HK-2 (cell line): ENCODE results near the gene PTPRS.

Source experiments
- DNase-seq: peaks from one replicate; pipeline ENCODE4 v3.0.0-alpha.2; 2018; ENCODE audit not compliant: unreplicated experiment

Gene PTPRS

GRCh38 chr19:5355076-5355475 lies 14.5 kb upstream of the PTPRS start:
- peak; percentile 20 for DNase-seq

- peak; percentile 31 for DNase-seq
Observed at GRCh38 chr19:5354403-5354802, 13.8 kb upstream of the PTPRS start.

- DNase-seq = no peak
Observed at GRCh38 chr19:5352229-5352763, 11.7 kb upstream of the PTPRS start.

- DNase-seq = no peak
Observed at GRCh38 chr19:5351731-5352228, 11.2 kb upstream of the PTPRS start.

GRCh38 chr19:5349041-5349440 lies 8.4 kb upstream of the PTPRS start:
- no peak for DNase-seq

- peak; percentile 48 for DNase-seq
Observed at GRCh38 chr19:5345895-5346386, 5.3 kb upstream of the PTPRS start.

- DNase-seq = no peak
Observed at GRCh38 chr19:5343848-5344247, 3.2 kb upstream of the PTPRS start.

GRCh38 chr19:5342573-5343201 lies 2.1 kb upstream of the PTPRS start:
- DNase-seq = no peak

- DNase-seq = no peak
Observed at GRCh38 chr19:5341981-5342380, 1.4 kb upstream of the PTPRS start.

GRCh38 chr19:5341448-5341820 lies 822 bp upstream of the PTPRS start:
- DNase-seq = no peak

- DNase-seq = no peak
Observed at GRCh38 chr19:5339950-5340636, 519 bp downstream of the PTPRS start.

- no peak for DNase-seq
Observed at GRCh38 chr19:5339198-5339949, 1.2 kb downstream of the PTPRS start.

GRCh38 chr19:5338656-5339197 lies 1.9 kb downstream of the PTPRS start:
- no peak for DNase-seq

- no peak for DNase-seq
Observed at GRCh38 chr19:5337708-5338655, 2.6 kb downstream of the PTPRS start.

GRCh38 chr19:5337126-5337525 lies 3.5 kb downstream of the PTPRS start:
- DNase-seq = no peak

GRCh38 chr19:5336195-5336965 lies 4.2 kb downstream of the PTPRS start:
- DNase-seq = no peak

- no peak for DNase-seq
Observed at GRCh38 chr19:5335593-5335992, 5.0 kb downstream of the PTPRS start.

GRCh38 chr19:5334824-5335500 lies 5.7 kb downstream of the PTPRS start:
- DNase-seq = no peak

GRCh38 chr19:5334366-5334739 lies 6.3 kb downstream of the PTPRS start:
- no peak for DNase-seq
